H1 (cell line): ENCODE data around the gene COASY. TPM values are rescaled to one million over a fixed set of nuclear protein-coding genes. Genes with fewer than 3 reads are reported as not detected.

Experiments
- CTCF ChIA-PET: fragments of 300-600 bp; sonication (Branson Sonifier 250); formaldehyde crosslinking; loops from one replicate; lab custom pipeline; 2021; ENCODE audit not compliant: partially characterized antibody; lab: Charles Lee
- POLR2A ChIA-PET: fragments of 300-600 bp; sonication (Branson Sonifier 250); formaldehyde crosslinking; loops from one replicate; lab custom pipeline; 2021; ENCODE audit warnings: inconsistent platforms; ENCODE audit not compliant: partially characterized antibody; lab: Charles Lee
- DNase-seq, 2 experiments: peaks; one replicate each; pipeline versions ENCODE4 v3.0.0 to v3.0.0-alpha.2; 2010 to 2022; ENCODE audit warnings: low spot score in 2 of 2, low read depth in 1 of 2, mixed read lengths in 1 of 2
- FAIRE-seq: peaks from 2 replicates; lab custom pipeline; 2011; peaks lifted over from hg19 to GRCh38; lab: Jason Lieb, UNC
- H2AFZ ChIP-seq: 2 replicates; pipeline ENCODE4 v1.8.1; 2012; ENCODE audit warnings: low read length, inconsistent platforms
- H2AK5ac ChIP-seq: 2 replicates; pipeline ENCODE4 v1.6.1; 2013; ENCODE audit warnings: low read depth, low read length
- H2BK120ac ChIP-seq: replicated peaks from 2 replicates; pipeline ENCODE3; 2013; ENCODE audit warnings: low read depth, low read length, inconsistent platforms
- H2BK12ac ChIP-seq: 2 replicates; pipeline ENCODE4 v1.6.1; 2013; ENCODE audit warnings: low read depth, low read length
- H2BK15ac ChIP-seq: 2 replicates; pipeline ENCODE4 v1.6.1; 2013; ENCODE audit warnings: low read length
- H2BK20ac ChIP-seq: 2 replicates; pipeline ENCODE4 v1.6.1; 2013; ENCODE audit warnings: low read length
- H2BK5ac ChIP-seq: 2 replicates; pipeline ENCODE4 v1.6.1; 2013; ENCODE audit warnings: low read depth, low read length
- H3K14ac ChIP-seq: 2 replicates; pipeline ENCODE4 v1.6.1; 2013; ENCODE audit warnings: inconsistent platforms; ENCODE audit not compliant: insufficient read length
- H3K18ac ChIP-seq: 2 replicates; pipeline ENCODE4 v1.6.1; 2013; ENCODE audit warnings: low read length; ENCODE audit errors: extremely low read depth
- H3K23ac ChIP-seq: 2 replicates; pipeline ENCODE4 v1.6.1; 2013; ENCODE audit warnings: inconsistent platforms; ENCODE audit not compliant: insufficient read length
- H3K23me2 ChIP-seq: 2 replicates; pipeline ENCODE4 v1.6.1; 2013; ENCODE audit warnings: low read depth, low read length
- H3K27ac ChIP-seq: 2 replicates; pipeline ENCODE4 v1.6.1; 2011; ENCODE audit warnings: low read depth, low read length, inconsistent platforms
- H3K27me3 ChIP-seq, 4 experiments: replicated peaks in 1 of 4; 1 replicate in 1 of 4; 2 replicates in 3 of 4; pipeline versions ENCODE4 v1.6.1 to v1.8.1; 2011 to 2013; ENCODE audit warnings: low read length in 3 of 4, mild to moderate bottlenecking in 3 of 4, inconsistent platforms in 2 of 4, mixed read lengths in 2 of 4, moderate library complexity in 1 of 4; ENCODE audit not compliant: control insufficient read depth in 3 of 4, insufficient read depth in 3 of 4; ENCODE audit errors: extremely low read depth in 1 of 4
- H3K36me3 ChIP-seq, 4 experiments: 2 replicates each; pipeline versions ENCODE4 v1.6.1 to v1.8.1; 2011 to 2013; ENCODE audit warnings: mild to moderate bottlenecking in 4 of 4, low read length in 3 of 4, moderate library complexity in 2 of 4, control low read depth in 1 of 4, inconsistent platforms in 1 of 4; ENCODE audit not compliant: insufficient read depth in 4 of 4, control insufficient read depth in 2 of 4
- H3K4ac ChIP-seq: replicated peaks from 2 replicates; pipeline ENCODE3; 2013; ENCODE audit warnings: low read length, low read depth, mixed read lengths, inconsistent platforms; ENCODE audit not compliant: insufficient read length
- H3K4me1 ChIP-seq, 4 experiments: replicated peaks in 1 of 4; 1 replicate in 1 of 4; 2 replicates in 3 of 4; pipeline versions ENCODE4 v1.6.1 to v1.8.1; 2011 to 2013; ENCODE audit warnings: low read length in 3 of 4, inconsistent platforms in 2 of 4, mixed read lengths in 1 of 4; ENCODE audit not compliant: insufficient read depth in 4 of 4, control insufficient read depth in 3 of 4
- H3K4me2 ChIP-seq, 2 experiments: 2 replicates each; pipeline versions ENCODE4 v1.6.1 to v1.8.1; 2011 to 2013; ENCODE audit warnings: low read depth in 2 of 2, low read length in 2 of 2, control low read depth in 1 of 2, inconsistent platforms in 1 of 2, mild to moderate bottlenecking in 1 of 2; ENCODE audit not compliant: insufficient read depth in 1 of 2
- H3K4me3 ChIP-seq, 4 experiments: fragments of 200-600, 300-600 bp in 1 of 4; sonication (generic), shearing (Covaris generic), sonication (Bioruptor Twin) in 1 of 4; 2 replicates each; pipeline versions ENCODE4 v1.5.1 to v1.8.1; 2011 to 2016; ENCODE audit warnings: low read length in 4 of 4, low read depth in 3 of 4, control low read depth in 2 of 4, inconsistent platforms in 2 of 4, mild to moderate bottlenecking in 2 of 4, mixed read lengths in 1 of 4, moderate library complexity in 1 of 4; ENCODE audit not compliant: insufficient read depth in 2 of 4; ENCODE audit errors: extremely low read depth in 1 of 4
- H3K56ac ChIP-seq: replicated peaks from 2 replicates; pipeline ENCODE3; 2013; ENCODE audit warnings: low read depth, mild to moderate bottlenecking, mixed read lengths, low read length, inconsistent platforms; ENCODE audit not compliant: insufficient read length
- H3K79me1 ChIP-seq: 2 replicates; pipeline ENCODE4 v1.6.1; 2013; ENCODE audit warnings: low read depth, low read length, control low read depth
- H3K79me2 ChIP-seq, 2 experiments: 2 replicates each; pipeline versions ENCODE4 v1.6.1 to v1.8.1; 2012 to 2013; ENCODE audit warnings: low read length in 2 of 2, mild to moderate bottlenecking in 2 of 2, inconsistent platforms in 1 of 2; ENCODE audit not compliant: insufficient read depth in 2 of 2, control insufficient read depth in 1 of 2
- H3K9ac ChIP-seq, 4 experiments: replicated peaks in 1 of 4; 1 replicate in 1 of 4; 2 replicates in 3 of 4; pipeline versions ENCODE4 v1.6.1 to v1.8.1; 2011 to 2013; ENCODE audit warnings: low read depth in 3 of 4, low read length in 3 of 4, control low read depth in 2 of 4, mild to moderate bottlenecking in 2 of 4, moderate library complexity in 2 of 4, inconsistent platforms in 1 of 4; ENCODE audit errors: extremely low read depth in 1 of 4
- H3K9me3 ChIP-seq, 2 experiments: 2 replicates each; pipeline versions ENCODE4 v1.6.1 to v1.8.1; 2012 to 2013; ENCODE audit warnings: mild to moderate bottlenecking in 2 of 2, moderate library complexity in 2 of 2, control low read depth in 1 of 2, inconsistent platforms in 1 of 2, low read depth in 1 of 2, low read length in 1 of 2, mixed read lengths in 1 of 2; ENCODE audit not compliant: insufficient read depth in 2 of 2
- H4K20me1 ChIP-seq, 2 experiments: replicated peaks in 1 of 2; 2 replicates each; pipeline versions ENCODE3 to v1.8.1; 2011 to 2013; ENCODE audit warnings: inconsistent platforms in 2 of 2, low read length in 2 of 2, mild to moderate bottlenecking in 1 of 2; ENCODE audit not compliant: insufficient read depth in 2 of 2, control insufficient read depth in 1 of 2
- H4K5ac ChIP-seq: 2 replicates; pipeline ENCODE4 v1.6.1; 2013; ENCODE audit warnings: low read length, low read depth, mixed read lengths, inconsistent platforms; ENCODE audit not compliant: insufficient read length
- H4K8ac ChIP-seq: 2 replicates; pipeline ENCODE4 v1.8.0; 2013; ENCODE audit warnings: mild to moderate bottlenecking, moderate library complexity, low read length, inconsistent platforms; ENCODE audit not compliant: insufficient read depth; ENCODE audit errors: extremely low read depth
- H4K91ac ChIP-seq: replicated peaks from 2 replicates; pipeline ENCODE3; 2013; ENCODE audit warnings: low read length, mixed read lengths, inconsistent platforms; ENCODE audit not compliant: insufficient read length
- CBX8 ChIP-seq: fragments of 300-800, 300-1000 bp; sonication (generic); IDR thresholded peaks from 2 replicates; pipeline ENCODE4 v1.7.1; 2016; ENCODE audit warnings: low read depth, low read length, borderline replicate concordance
- CHD2 ChIP-seq: IDR thresholded peaks from 2 replicates; pipeline ENCODE4 v1.6.1; 2012; ENCODE audit warnings: low read length, improper control_type of control experiment
- GABPA ChIP-seq: IDR thresholded peaks from 2 replicates; pipeline ENCODE4 v1.6.1; 2011; ENCODE audit warnings: mild to moderate bottlenecking, low read length, moderate library complexity, borderline replicate concordance; ENCODE audit not compliant: insufficient read depth
- JUND ChIP-seq: IDR thresholded peaks from 2 replicates; pipeline ENCODE4 v1.6.1; 2011; ENCODE audit warnings: mild to moderate bottlenecking, improper control_type of control experiment, low read length
- KDM4A ChIP-seq: IDR thresholded peaks from one replicate; pipeline ENCODE4 v1.7.1; 2012; ENCODE audit warnings: low read depth, mild to moderate bottlenecking, moderate library complexity, low read length, inconsistent platforms; ENCODE audit not compliant: severe bottlenecking
- KDM5A ChIP-seq: fragments of 200-600 bp; IDR thresholded peaks from 2 replicates; pipeline ENCODE4 v1.7.1; 2012; ENCODE audit warnings: mild to moderate bottlenecking, low read length, inconsistent platforms, mixed read lengths
- NANOG ChIP-seq: IDR thresholded peaks from 2 replicates; pipeline ENCODE4 v1.6.1; 2011; ENCODE audit warnings: low read length, low read depth, mild to moderate bottlenecking, inconsistent platforms; ENCODE audit not compliant: insufficient read depth, poor library complexity, severe bottlenecking
- NRF1 ChIP-seq: IDR thresholded peaks from 2 replicates; pipeline ENCODE4 v1.6.1; 2011; ENCODE audit warnings: mild to moderate bottlenecking, low read depth, low read length, improper control_type of control experiment
- RFX5 ChIP-seq: IDR thresholded peaks from 2 replicates; pipeline ENCODE4 v1.6.1; 2011; ENCODE audit warnings: low read depth, low read length, improper control_type of control experiment, borderline replicate concordance
- SAP30 ChIP-seq: fragments of 300-600 bp; sonication (generic); IDR thresholded peaks from 2 replicates; pipeline ENCODE4 v1.7.1; 2012; ENCODE audit warnings: low read length, moderate library complexity, mild to moderate bottlenecking, inconsistent platforms; ENCODE audit not compliant: insufficient read depth, insufficient replicate concordance
- SIRT6 ChIP-seq: IDR thresholded peaks from one replicate; pipeline ENCODE4 v1.7.1; 2012; ENCODE audit warnings: low read length, inconsistent platforms
- SP4 ChIP-seq: IDR thresholded peaks from 2 replicates; pipeline ENCODE4 v1.6.1; 2012; ENCODE audit warnings: low read length, inconsistent platforms
- SRF ChIP-seq: IDR thresholded peaks from 2 replicates; pipeline ENCODE4 v1.6.1; 2011; ENCODE audit warnings: mild to moderate bottlenecking, low read depth, low read length, moderate library complexity
- TAF7 ChIP-seq: optimal IDR thresholded peaks from 2 replicates; pipeline ENCODE3; 2011; ENCODE audit warnings: low read depth, mild to moderate bottlenecking, inconsistent platforms, low read length, moderate library complexity, borderline replicate concordance
- WGBS, 2 experiments: shearing (Covaris generic) in 1 of 2; methylation state at CpG; one replicate each; pipeline versions ENCODE4 v1.1.6 to v1.1.7; 2013 to 2015; ENCODE audit warnings: low lambda C conversion rate in 2 of 2, mixed read lengths in 2 of 2, inconsistent platforms in 1 of 2, low coverage in 1 of 2, missing lambda C conversion rate in 1 of 2; ENCODE audit not compliant: insufficient replicate concordance in 2 of 2, insufficient coverage in 1 of 2, insufficient read length in 1 of 2; ENCODE audit errors: extremely low coverage in 1 of 2, missing lambda C conversion rate in 1 of 2; 5-methylcytosine and 5-hydroxymethylcytosine counted together
- polyA plus RNA-seq, 7 experiments: library from polyadenylated mRNA; depleted of rRNA in 3 of 7; stranded (reverse) in 5 of 7; unstranded in 2 of 7; fragments of >200 nt in 5 of 7; fragments of 200-250 nt in 2 of 7; gene quantifications; 1 replicate in 5 of 7; 2 replicates in 1 of 7; 4 replicates in 1 of 7; pipeline versions ENCODE4 v1.2.1 to v1.2.3, GENCODE V29; 2011 to 2013; ENCODE audit warnings: missing spikeins in 2 of 7, mixed read lengths in 2 of 7
- total RNA-seq: library from RNA; stranded (reverse); fragmentation: NEBNext Ultra II Directional; extraction: Animal tissue kit (Norgen Biotek cat#: 25700); gene quantifications from 2 replicates; pipeline ENCODE4 v1.2.1, GENCODE V29; 2021

Gene COASY
- total and polyA plus RNA-seq, 2 of the 8 experiments (the other 6 are each of a cell fraction or from before 2014, with no cell fraction given): 64.5 to 100 TPM

DNA sequence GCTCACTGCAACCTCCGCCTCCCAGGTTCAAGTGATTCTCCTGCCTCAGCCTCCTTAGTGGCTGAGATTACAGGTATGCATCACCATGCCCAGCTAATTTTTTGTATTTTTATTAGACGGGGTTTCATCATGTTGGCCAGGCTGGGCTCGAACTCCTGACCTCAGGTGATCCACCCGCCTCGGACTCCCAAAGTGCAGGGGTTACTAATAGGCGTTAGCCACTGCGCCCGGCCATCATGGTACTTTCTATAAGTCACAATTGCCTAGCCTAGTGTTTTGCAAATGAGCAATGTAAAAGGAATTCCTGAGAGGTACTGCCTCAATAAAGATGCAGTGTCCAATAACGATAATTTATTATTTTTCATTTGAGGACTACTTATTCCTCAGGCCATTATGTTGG lies 29.5 kb downstream of the COASY start:
- Histone ChIP-seq H3K36me3 (peaks cover 0 to 20% (median under 1%) of the 10 kb centered on the region in 4 experiments; a peak in 3 of 8 replicates), H3K56ac (no peak overlapping the region), H2AK5ac (no peak overlapping the region), H3K4me2 (no peak overlapping the region), H3K27ac (no peak overlapping the region), H3K4me1 (no peaks in the 10 kb centered on the region), H3K18ac (no peak overlapping the region), H3K23ac (no peak overlapping the region), H3K79me2 (no peaks in the 10 kb centered on the region), H2BK5ac (no peak overlapping the region), H4K91ac (no peak overlapping the region), H2BK15ac (no peak overlapping the region), H3K79me1 (peaks cover 2% of the 10 kb centered on the region; the same call in 1 of the 2 replicates), H2BK120ac (no peak overlapping the region), H3K14ac (no peak overlapping the region), H3K9me3 (no peaks in the 10 kb centered on the region), H2BK12ac (no peak overlapping the region), H3K27me3 (no peaks in the 10 kb centered on the region), H4K8ac (no peak overlapping the region), H3K9ac (no peak overlapping the region), H2AFZ (no peak overlapping the region), H3K4me3 (no peak overlapping the region), H4K5ac (no peak overlapping the region), H2BK20ac (no peak overlapping the region), H4K20me1 (peaks cover 0 to 2% of the 10 kb centered on the region in 2 experiments), H3K4ac (no peak overlapping the region), H3K23me2 (no peaks in the 10 kb centered on the region)
- 91% methylated on average over 9 of the region's 9 CpGs; no CpG with 5 or more reads in 1 of the 2 experiments for WGBS, 2 experiments
- FAIRE-seq (no peak), DNase-seq (no peak)
- TF ChIP-seq CBX8: no peak
- no peak for TF ChIP-seq SP4
- TF ChIP-seq RFX5: no peak
- TF ChIP-seq NRF1: no peak
- no peak for TF ChIP-seq KDM5A
- no peak for TF ChIP-seq CHD2
- no peak for TF ChIP-seq JUND
- TF ChIP-seq SIRT6: no peak
- TF ChIP-seq TAF7: no peak
- TF ChIP-seq NANOG: no peak
- no peak for TF ChIP-seq SRF
- TF ChIP-seq SAP30: no peak
- no peak for TF ChIP-seq GABPA
- no peak for TF ChIP-seq KDM4A
- ChIA-PET POLR2A (no interaction called here), CTCF (interaction anchor here (1.4 to 4.3 kb wide), 2 partner anchors 14 to 92 kb away, joined by 4 to 15 read pairs; partner anchors contain the start of gene PSMC3IP)
